ENCODE results near the gene AHDC1.
"Not testable (repeated sequence)": the region's sequence is repeated elsewhere in the genome, so short reads cannot be mapped to it uniquely, and the experiment has no call there.

AHDC1 gene

DNA sequence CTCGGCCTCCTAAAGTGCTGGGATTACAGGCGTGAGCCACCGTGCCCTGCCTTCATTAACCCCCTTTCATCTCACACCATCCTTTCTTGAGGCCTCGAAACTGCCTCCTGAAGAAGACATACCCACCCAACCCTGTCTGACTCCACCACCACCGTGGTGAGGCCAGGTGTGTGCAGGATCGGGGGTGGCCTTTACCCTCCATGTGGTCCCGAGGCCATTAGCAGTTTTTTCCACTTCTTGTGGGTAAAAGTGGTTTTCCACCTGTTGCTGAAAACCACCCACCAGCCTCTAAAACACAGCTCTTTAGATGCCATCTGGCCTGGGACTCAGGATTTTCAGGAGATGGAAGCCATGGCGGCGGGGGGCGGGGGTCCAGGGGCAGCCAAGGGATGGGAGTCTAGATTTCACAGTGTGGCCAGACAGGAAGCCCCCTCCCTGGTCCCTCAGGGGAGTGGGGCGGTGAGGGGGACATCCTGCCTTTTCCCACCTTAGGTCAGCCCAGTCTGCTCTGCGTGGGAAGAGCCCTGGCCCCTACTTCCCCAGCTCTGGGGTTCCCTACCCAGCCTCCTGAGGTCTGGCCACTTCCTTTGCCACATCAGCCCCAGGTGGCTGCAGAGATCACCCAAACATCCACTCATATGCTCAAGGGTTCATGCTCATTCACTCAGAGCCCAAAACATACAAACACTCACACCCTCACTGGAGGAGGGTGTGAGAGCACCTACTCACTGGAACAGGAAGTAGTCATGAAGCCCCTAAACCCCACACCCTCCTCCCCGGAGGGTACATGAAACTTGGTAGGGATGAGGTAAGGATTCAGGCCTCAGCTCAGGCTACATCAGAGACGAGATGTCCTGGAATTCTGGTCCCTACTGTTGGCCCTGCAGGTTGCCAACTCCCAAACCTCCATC is 28.7 kb upstream of the AHDC1 start:
- peak; percentile 36 to 80 for DNase-seq

DNA sequence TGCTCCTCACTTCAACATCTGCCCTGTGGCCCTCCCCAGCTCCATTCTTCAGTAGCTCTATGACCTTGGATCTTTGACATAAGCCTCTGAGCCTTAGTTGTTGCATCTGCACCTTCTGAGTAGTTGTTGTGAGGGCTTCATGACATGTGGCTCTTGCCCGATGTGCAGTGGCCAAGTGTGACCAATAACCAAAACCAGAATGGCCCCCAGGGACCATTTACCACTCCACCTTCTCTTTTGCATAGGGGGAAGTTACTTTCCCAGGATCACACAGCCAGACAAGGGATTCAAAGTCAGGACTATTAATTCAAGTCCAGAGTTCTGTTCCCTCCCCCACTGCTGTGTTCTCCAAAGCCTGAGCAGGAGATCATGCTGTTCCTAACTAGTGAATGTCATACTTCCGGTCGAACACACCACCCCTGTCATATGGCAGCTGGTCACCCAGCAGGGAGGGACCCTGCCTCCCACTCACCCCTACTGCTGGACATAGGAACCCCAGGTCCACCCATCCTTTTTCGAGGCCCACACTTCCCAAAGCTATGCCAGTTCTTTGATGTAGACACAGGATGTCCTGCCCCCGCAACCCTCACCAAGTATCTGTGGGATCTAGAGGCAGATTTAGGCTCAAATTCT is 27.0 kb upstream of the AHDC1 start:
- DNase-seq: peak; percentile 90 to 98

DNA sequence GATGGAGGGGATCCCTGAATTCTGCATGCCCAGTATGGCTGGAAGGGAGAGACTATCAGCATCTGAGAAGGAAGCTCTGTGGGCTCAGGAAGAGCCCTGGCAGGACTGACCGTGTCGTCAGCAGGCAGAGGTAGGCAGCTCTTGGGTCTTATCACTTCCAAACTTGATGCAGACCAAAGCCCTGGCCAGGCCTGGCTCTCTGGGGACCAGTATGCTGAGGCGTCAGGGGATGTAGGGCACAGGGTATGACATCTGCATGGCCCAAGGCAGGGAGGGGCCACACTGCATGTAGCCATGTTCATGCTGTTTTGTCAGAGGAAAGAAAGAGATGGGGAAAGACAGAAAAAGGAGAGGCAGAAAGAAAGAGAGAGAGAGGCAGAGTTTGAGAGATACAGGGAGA is 24.8 kb upstream of the AHDC1 start:
- DNase-seq: no peak

DNA sequence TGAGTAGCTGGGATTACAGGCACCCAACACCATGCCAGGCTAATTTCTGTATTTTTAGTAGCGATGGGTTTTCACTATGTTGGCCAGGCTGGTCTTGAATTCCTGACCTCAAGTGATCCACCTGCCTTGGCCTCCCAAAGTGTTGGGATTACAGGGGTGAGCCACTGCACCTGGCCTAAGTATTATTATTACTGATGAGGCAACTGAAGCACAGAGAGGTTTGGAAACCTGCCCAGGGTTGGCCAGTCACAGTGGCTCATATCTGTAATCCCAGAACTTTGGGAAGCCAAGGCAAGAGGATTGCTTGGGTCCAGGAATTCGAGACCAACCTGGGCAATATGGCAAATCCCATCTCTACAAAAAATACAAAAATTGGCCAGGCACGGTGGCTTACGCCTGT is 23.8 kb upstream of the AHDC1 start:
- not testable (repeated sequence) for DNase-seq

DNA sequence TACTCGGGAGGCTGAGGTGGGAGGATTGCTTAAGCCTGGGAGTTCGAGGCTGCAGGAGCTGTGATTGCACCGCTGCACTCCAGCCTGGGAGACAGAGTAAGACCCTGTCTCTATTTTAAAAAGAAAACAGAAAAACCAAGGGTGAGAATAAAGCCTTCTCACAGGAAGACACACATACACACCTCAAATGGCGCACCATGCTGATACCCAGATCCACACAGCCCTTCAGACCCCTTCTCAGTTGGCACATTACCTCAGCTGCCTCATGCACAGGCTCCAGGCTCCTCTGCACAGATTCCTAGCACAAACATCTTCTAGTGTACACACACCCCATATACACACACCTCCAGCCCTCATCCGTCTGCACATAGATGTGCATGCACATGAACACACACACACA is 23.1 kb upstream of the AHDC1 start:
- DNase-seq: peak in 1 of 2 donors; percentile 1

DNA sequence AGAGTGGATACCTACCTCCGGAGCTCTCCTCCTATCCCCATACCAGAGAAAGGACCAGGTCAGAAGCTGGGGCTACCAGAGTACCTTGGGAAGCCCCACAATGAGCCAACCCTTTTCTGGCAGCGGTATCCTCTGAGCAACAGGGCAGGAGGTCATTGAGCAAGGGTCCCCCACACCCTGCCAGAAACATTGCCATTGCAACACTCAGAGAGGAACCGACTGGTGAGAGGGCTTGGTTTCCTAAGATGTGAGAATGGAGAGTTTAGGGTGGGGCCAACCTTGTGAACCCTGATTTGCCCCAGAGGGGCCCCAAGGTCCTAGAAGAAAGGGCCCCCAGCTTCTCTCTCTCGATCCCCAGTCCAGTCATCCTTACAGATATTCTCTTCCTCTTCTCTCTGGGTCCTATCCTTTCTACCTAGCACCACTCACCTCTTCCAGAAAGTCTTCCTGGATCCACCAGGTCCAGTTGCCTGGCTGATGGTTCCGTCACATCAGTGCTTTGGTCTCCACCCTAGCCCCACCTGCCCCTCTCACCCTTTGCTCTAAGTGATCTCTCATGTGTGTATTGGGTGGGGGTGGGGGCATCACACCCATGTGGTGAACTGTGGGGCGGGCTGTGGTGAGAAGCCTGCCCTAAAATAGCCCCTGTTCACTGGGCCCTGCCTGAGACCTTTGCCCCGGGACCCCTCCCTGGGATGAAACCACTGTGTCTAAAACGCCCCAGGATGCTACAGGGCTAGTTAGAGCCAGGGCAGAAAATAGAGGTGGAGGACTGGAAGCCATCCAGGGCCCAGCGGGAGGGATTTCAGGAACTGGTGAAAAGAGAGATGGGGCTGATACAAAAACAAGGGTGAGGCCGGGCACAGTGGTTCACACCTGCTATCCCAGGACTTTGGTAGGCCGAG is 22.3 kb upstream of the AHDC1 start:
- DNase-seq: peak; percentile 97 to 98

DNA sequence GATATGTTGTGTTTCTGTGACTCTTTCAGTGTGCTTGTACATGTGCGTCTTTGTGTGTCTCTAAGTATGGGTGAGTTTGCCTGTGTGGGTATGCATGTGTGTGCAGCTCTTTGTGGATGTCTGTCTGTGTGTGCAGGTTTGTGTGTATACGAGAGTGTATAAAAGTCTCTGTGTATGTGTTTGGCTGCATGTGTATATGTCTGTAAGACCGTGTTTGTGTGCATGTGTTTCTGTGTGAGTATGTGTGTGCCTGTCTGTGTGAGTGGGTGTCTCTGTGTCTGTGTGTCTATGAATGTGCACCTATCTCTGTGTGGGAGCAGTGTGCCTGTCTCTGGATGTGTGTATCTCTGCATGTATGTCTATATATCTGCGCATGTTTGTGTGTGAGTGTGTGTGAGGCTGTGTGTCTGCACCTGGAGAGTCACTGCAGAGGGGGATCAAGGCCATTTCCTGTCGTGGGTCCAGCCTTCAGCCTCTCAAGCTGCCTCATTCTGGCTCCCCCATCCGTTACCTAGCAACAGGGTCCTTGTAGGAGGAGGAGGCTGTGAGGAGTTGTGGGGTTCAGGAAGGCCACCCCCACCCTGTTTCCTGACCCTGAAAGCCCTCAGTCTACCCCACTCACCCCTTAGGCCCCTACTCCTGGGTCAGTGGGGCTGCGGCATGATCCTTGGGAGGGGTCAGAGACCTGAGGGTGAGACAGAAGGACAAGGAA is 20.7 kb upstream of the AHDC1 start:
- DNase-seq: peak in 1 of 2 donors; percentile 2

DNA sequence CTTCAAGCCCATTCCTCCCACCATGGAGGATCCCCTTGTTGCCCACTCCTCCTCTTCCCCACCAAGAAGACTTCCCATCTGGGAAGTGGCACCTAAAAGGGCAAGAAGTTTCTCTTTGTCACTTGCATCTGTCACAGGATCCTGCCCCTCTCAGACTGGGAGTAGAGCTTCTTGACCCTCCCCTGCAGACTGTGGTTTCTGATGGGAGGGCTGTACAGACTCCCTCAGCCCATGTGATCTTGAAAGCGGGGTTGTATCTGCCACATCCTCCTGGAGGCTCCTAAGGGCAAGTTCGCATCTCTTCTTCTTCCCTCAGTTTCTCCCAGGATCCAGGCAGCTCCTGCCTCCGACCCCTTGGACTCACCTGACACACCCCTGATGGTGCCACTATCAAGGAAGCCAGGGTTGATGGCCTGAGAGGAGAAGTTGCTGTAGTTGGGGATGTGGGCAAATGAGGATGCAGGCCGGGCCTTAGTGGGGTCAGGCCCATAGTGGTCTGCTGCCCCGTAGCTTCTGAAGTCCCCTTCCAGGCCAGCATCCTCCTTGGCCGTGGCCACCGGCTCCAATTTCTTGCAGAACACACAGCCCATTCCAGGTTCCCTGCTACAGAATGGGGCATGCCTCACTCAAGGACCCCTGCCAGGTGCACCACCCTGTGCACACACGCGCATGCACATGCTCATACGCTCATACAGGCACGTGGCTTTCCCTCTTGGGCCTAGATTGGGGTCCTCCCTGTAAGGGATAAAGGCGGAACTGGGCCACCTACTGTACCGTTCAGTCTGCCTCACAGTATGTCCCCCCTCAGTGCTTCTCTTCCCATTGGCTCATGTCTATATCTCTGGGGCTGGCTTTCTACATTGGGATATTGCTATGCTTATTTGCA is 19.6 kb upstream of the AHDC1 start:
- peak; percentile 30 to 64 for DNase-seq

DNA sequence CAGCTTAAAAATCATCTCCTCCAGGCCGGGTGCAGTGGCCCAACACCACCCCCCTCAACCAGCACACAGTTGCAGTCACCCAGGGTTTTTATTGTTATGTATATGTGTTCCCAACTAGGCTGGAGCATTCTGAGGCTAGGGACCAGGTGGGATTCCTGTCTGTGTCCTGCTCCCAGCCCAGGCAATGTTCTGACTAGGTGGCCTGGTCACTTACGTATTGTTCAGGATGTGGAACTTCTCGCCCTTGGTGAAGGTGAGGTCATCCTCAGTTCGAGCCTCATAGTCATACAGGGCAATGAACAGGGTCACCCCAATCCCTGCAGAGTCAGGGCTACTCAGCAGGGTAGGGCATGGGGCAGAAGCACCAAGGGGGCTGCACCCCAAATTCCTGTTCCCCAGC is 18.9 kb upstream of the AHDC1 start:
- DNase-seq: peak; percentile 33 to 69

DNA sequence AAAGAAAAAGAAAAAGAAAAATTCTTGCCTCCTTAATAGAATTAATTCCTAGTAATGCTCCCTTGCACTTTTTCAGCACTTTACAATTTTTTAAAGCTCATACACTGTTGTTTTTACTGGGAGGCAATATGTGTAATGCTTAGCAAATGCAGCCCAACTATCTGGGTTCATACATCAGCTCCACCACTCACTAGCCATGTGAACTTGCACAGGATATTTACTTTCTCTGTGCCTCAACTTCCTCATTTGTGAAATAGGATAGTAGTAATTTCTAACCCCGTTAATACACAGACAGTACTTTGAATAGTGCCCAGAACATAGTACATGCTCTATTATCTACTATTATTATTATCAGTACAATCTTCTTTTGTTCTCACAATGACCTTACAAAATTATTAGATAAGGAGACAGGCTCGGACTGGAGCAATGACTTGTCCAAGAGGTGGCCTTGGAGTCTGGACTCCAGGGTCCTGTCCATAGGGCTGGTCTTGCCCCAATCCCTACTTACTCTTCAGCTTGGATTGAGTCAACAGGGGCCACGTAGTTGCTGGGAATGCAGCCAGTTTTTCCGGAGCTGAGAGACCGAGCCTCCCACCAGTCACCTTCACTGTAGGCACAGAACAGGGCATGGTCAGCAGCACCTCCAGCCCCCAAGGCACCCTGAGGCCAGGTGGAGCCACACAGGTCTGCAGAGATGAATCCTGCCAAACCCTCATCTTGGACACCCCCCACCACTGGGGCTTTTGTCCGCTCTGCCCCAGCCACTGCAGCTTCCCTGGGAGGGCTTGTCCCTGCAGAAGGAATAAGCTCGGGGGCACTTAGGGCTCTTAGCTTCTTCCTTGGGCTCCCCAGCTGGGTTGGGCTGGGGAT is 17.3 kb upstream of the AHDC1 start:
- DNase-seq: peak; percentile 73 to 76

DNA sequence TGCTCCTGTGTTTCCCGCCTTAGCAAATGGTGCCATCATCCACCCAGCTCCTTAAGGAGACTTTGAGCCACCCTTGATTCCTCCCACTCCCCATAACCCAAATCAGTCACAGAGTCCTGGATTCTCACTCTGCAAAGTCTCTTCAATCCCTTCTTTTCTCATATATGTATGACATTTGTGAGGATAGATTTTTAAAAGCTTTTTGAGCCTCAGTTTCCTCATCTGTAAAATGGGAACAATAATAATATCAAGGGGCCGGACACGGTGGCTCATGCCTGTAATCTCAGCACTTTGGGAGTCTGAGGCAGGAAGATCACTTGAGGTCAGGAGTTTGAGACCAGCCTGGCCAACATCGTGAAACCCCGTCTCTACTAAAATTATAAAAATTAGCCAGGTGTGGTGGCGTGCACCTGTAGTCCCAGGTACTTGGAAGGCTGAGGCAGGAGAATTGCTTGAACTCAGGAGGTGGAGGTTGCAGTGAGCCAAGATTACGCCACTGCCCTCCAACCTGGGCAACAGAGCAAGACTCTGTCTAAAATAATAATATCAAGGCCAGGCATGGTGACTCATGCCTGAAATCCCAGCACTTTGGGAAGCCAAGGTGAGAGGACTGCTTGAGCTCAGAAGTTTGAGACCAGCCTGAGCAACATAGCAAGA is 16.0 kb upstream of the AHDC1 start:
- DNase-seq: not testable (repeated sequence)

DNA sequence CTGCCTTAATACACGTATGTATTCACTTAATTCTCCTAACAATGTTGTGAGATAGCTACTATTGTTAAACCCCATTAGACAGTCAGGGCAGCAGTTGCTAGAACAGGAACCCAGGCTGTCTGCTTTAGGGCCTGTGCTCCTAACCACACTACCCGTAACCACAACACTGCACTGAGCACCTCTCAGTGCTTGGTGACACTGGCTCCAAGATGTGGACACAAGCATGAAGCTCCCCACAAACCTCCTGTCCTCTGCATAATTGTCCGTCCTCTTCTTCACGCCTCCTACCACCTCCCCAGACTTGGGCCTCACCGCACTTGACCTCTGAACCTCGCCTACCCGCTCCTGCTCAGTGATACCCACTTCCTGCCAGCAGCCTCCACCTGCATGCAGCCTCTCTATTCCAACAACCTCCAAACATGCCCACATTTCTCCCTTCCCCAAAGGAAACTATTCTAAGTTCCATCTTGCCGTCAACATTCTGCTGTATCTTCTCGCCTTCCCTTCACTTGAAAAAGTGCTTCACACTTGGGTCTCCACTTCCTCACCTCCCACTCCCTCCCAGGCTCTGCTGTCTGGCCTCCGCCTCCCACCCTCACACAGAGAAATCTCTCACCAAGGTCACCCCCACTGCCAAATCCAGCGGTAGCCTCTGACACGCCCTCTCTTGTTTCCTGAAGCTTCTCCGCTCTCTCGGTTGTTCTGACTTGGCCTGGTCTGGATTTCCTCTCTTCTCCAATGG is 14.6 kb upstream of the AHDC1 start:
- peak; percentile 63 to 88 for DNase-seq

DNA sequence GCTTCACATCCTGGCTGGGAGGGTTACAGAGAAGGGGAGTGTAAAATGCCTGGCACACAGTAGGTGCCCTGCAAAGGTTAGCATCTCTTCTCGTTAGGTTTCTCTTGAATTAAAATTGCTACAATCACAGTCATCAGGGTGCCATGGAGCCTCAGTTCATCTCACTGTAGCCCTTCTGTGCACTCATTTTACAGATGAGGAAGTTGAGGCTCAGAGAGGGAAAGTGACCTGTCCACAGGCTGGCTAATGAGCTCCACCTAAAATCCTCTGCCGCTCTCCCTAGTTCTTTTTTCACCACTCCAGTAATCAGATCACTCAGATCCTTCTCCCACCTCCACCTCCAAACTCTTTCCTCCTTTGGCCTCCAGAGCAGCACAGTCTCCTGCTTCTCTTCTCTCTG is 13.5 kb upstream of the AHDC1 start:
- DNase-seq: no peak

DNA sequence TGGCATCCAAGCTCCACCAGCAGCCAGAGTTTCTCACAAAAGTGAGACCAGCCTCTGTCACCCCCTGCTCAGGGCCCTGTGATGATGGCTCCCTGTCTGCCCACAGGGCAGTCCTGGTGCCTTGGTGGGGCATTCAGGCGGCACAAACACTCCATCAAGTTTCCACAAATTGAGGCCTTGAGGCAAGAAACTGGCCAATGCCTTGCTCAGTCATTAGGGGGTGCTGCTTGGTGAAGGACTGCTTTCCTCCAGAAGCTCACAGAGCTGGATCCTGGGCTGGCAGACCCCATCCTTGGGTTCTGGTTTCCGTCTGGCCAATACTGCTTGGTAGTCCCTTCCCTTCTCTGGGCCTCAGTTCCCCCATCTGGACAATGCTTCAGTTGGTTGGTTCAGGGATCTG is 12.5 kb upstream of the AHDC1 start:
- peak in 1 of 2 donors; percentile 2 for DNase-seq

DNA sequence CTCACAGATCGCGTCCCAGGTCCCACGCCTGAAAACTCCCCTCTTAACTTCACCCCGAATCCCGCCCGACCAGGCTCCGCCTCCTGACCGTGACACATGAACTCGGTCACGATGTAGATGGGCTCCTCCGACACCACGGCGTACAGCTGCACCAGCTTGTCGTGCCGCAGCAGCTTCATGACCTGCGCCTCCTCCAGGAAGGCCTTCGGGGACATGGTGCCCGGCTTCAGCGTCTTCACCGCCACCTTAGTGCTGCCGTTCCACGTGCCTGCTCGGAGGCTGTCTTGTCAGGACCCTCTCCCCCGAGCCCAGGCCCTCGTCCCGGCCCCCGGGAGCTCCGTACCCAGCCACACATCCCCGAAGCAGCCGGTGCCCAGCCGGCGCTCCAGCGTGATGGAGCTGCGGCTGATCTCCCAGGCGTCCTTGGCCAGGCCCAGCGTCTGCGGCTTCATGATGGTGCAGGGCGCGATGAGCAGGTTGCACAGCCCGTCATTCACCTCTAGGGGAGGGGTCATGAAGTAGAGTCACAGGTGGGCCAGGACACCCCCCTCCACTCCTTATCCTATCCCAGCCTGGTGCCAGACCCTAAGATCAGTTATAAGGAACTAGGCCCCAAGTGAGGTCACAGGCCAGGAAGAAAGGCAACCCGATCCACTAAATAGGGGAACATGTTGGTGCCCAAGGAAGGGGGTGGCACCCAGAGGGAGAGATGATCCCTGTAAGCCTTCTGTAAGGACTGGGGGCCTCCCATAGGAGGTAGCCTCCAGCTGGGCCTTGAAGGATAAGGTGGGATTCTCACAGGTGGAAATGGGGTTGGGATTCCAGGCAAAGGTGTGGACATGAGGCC is 11.6 kb upstream of the AHDC1 start:
- peak; percentile 16 to 52 for DNase-seq

DNA sequence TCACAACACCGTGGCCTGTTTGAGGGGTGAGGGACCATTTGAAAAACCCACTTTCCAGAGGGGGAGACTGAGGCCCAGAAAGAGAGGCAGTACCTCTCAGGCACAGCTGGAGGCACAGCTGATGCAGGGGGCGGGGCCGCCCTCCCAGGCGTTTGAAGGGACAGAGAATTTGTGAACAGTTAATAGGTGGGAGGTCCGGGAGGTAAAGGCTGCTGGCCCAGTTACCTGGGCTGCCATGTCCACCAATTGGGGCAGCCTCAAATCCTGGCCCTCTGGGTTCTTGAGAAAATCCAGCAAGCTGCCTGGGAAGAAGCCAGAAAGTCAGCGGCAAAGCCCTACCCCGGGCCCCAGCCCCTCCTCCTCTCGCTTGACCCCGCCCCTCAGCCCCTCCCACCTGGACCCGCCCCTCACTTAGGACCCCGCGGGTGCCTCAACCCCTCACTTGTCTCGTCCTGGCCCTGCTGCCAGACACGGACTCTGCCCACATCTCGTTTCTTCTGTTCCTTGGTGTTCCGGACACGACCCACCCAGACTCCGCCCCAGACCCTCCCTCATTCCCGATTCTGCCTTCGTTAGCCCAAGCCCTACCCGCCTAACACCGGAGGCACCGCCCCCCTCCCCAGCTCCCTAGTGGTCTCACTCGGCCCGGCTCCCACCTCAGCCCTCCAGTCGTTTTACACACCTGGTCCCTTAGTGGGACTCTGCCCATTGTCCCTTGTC is 10.8 kb upstream of the AHDC1 start:
- peak in 1 of 2 donors; percentile 2 for DNase-seq

DNA sequence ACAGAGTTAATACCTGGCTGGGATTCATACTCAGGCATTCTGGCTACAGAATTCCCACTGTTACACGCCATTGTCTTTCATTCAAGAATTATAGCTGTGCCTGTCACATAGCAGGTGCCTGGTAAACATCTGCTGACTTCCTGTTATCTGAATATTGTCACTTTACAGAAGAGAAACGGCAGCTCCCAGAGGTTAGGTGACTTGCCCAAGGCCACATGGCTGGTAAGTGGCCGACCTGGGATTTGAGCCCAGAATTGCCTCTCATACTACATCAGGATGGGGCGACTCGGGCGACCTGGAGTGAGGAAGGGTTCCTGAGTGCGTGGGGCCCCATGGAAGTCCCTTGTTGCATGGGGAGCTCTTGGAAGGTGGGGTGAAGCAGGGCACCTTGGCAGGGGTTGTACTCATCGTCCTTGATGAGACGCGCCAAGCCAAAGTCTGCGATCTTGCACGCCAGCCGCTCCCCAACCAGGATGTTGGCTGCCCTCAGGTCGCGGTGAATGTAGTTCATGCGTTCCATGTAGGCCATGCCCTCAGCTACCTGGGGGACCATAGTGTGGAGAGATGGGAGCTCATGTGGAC is 10.2 kb upstream of the AHDC1 start:
- no peak for DNase-seq
